Mucosa of descending colon (tissue), 3 donors: ENCODE measurements around the gene FOXRED1. TPM values are rescaled to one million over a fixed set of nuclear protein-coding genes. Genes with fewer than 3 reads are reported as not detected.

ENCODE experiments used
- ATAC-seq: fragments of 200-7000 bp; cut with Tn5 transposase; one replicate; pipeline ENCODE4 v1.9.1; 2020; ENCODE audit warnings: mild to moderate bottlenecking, moderate library complexity
- DNase-seq, 3 donors: peaks; one replicate each; pipeline ENCODE4 v3.0.0-alpha.2; 2020
- H3K36me3 ChIP-seq: fragments of 200-600 bp; one replicate; pipeline ENCODE4 v1.8.0; 2021; ENCODE audit warnings: low read depth, mild to moderate bottlenecking
- H3K4me1 ChIP-seq: fragments of 200-600 bp; one replicate; pipeline ENCODE4 v1.8.0; 2021; ENCODE audit warnings: low read depth, mild to moderate bottlenecking
- H3K4me3 ChIP-seq: fragments of 200-600 bp; one replicate; pipeline ENCODE4 v1.8.0; 2021; ENCODE audit warnings: mild to moderate bottlenecking
- H3K9me3 ChIP-seq: fragments of 200-600 bp; one replicate; pipeline ENCODE4 v1.8.0; 2021; ENCODE audit warnings: mild to moderate bottlenecking
- intact Hi-C, 2 donors: fragments of 100-400 bp; cut with DNase I in 1 of 2; cut with micrococcal nuclease in 1 of 2; formaldehyde crosslinking; loops; one replicate each; pipeline versions ENCODE4 v1.11.0 to v1.11.1; 2022; cut with DNase I, micrococcal nuclease
- total RNA-seq, 3 donors: library from RNA; stranded (reverse); fragmentation: NEBNext Ultra II Directional in 2 of 3; extraction: Animal tissue kit (Norgen Biotek cat#: 25700) in 2 of 3; gene quantifications; one replicate each; pipeline versions ENCODE4 v1.2.1 to v1.2.4, GENCODE V29; 2021 to 2023
- TF ChIP-seq, protein P1 (sequence below): fragments of 200-600 bp; IDR thresholded peaks from one replicate; pipeline ENCODE4 v1.8.0; 2022; ENCODE audit warnings: antibody characterized with exemption, mild to moderate bottlenecking
- donor health status: DM: no; HTN: no; CAD: no; lungs with moderate emphysema.
- donor health status: DM: no; HTN: no; CAD: no.
- donor health status: DM: no; HTN: yes; CAD: no.

Gene FOXRED1
- total RNA-seq, 3 donors from 2014 or later = 24.3 to 36.9 (median 31.4) TPM

DNA sequence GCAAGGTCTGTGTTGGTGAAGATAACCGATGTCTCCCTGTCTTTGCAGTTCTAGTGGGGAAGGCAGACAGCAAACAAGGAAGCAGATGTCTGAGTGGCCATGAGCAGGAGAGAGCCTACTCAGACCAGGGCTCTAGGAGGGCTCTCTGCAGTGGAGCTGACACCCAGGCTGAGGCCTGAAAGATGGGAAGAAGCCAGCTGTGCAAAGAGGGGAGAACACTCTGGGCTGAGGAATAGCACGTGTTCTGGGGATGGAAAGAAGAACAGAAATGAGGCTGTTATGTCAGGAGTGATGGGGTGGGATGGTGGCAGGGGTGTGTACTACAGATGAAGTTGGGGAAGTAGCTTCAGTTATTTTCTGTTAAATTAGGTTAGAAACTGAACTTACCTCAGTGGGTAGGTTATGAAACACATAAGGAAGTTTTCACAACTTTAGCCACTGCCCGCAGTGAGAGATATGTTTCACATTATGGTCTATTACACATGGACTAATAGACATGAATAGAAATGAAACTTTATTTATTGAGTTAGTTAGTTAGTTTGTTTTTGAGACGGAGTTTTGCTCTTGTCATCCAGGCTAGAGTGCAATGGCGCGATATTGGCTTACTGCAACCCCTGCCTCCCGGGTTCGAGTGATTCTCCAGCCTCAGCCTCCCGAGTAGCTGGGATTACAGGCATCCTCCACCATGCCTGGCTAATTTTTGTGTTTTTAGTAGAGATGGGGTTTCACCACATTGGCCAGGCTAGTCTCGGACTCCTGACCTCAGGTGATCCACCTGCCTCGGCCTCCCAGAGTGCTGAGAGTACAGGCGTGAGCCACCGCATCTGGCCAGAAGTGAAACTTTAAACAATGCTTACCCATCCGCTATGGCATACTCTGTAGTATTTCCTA is 42.7 kb downstream of the FOXRED1 start:
- peak in 1 of 3 donors; percentile 46 for DNase-seq
- peak; percentile 4 for ATAC-seq
- TF ChIP-seq, protein P1, sequence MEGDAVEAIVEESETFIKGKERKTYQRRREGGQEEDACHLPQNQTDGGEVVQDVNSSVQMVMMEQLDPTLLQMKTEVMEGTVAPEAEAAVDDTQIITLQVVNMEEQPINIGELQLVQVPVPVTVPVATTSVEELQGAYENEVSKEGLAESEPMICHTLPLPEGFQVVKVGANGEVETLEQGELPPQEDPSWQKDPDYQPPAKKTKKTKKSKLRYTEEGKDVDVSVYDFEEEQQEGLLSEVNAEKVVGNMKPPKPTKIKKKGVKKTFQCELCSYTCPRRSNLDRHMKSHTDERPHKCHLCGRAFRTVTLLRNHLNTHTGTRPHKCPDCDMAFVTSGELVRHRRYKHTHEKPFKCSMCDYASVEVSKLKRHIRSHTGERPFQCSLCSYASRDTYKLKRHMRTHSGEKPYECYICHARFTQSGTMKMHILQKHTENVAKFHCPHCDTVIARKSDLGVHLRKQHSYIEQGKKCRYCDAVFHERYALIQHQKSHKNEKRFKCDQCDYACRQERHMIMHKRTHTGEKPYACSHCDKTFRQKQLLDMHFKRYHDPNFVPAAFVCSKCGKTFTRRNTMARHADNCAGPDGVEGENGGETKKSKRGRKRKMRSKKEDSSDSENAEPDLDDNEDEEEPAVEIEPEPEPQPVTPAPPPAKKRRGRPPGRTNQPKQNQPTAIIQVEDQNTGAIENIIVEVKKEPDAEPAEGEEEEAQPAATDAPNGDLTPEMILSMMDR = no peak
- Histone ChIP-seq H3K36me3 (no peaks in the 10 kb centered on the region), H3K4me1 (peaks cover 19% of the 10 kb centered on the region), H3K9me3 (no peaks in the 10 kb centered on the region), H3K4me3 (no peak overlapping the region)
- intact Hi-C loops = loop anchor here (2.0 to 10.0 kb wide), 2 partner anchors 163 to 169 kb away; no protein-coding TSS in a partner anchor

DNA sequence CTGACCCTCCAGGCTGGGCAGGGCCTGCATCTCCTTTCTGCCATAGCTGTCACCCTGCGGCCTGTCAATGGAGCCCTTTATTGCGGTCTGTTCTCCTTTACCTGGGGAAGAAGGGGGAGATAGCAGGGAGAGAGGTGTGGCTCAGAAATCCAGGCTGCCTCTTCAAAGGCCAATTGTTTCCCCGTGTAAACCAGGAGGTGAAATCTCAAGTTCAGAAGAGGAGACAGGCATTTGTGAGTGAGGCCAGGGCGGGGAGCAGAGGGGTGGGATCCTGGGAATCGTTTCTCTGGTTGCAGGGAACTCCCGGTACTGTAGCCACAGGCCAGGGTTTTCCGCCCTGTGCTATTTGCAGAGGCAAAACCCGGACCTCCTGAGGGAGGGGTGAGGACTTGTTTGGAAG is 44.0 kb downstream of the FOXRED1 start:
- intact Hi-C loops = loop anchor here in 1 of 2 donors (10.0 kb wide), 1 partner anchor 162 kb away; no protein-coding TSS in a partner anchor
- DNase-seq (peak; percentile 30 to 52 (median 39)), ATAC-seq (peak; percentile 71)
- H3K9me3 ChIP-seq = no peaks in the 10 kb centered on the region
- TF ChIP-seq, protein P1 = no peak
- H3K36me3 ChIP-seq = no peaks in the 10 kb centered on the region
- H3K4me1 ChIP-seq = peaks cover 24% of the 10 kb centered on the region
- no peak overlapping the region for H3K4me3 ChIP-seq

DNA sequence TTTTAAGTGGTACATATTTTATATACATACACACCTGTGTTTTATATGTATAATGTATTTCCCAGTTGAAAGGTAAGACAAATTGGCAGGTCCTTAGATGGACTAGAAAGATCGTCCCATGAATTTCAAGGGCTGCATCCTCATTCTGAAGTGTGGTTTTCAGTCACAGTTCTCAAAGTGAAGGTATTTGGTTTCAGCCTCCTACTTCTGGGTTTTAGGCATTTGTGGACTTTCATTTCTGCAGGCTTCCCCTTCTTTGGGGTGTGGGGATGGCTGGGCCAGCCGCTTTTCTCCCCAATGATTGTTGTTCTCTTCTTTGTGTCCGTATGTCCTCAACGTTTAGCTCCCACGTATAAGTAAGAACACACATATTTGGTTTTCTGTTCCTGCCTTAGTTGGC is 44.9 kb downstream of the FOXRED1 start:
- no peak for ATAC-seq
- DNase-seq = peak in 1 of 3 donors; percentile 15
- intact Hi-C loops = loop anchor here in 1 of 2 donors (10.0 kb wide), 1 partner anchor 161 kb away; no protein-coding TSS in a partner anchor
- H3K4me3 ChIP-seq = no peak overlapping the region
- peaks cover 26% of the 10 kb centered on the region for H3K4me1 ChIP-seq
- H3K9me3 ChIP-seq = no peaks in the 10 kb centered on the region
- TF ChIP-seq, protein P1 = no peak
- H3K36me3 ChIP-seq = no peaks in the 10 kb centered on the region

DNA sequence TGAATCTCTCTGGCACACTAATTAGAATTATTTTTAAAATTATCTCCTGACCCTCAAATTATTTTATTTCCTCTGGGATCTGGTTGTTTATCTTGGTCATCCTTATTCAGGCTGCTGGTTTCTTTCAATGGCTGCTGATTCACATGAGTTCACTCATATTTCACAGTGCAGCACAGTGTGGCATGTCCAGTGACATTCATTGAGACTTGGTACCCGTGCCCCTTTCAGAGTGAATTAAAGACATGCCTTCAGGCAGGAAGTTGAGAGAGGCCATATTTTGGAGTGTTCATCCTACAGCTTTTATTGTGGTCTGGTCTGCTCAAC is 48.4 kb downstream of the FOXRED1 start:
- intact Hi-C loops = loop anchor here in 1 of 2 donors (10.0 kb wide), 1 partner anchor 157 kb away; no protein-coding TSS in a partner anchor

DNA sequence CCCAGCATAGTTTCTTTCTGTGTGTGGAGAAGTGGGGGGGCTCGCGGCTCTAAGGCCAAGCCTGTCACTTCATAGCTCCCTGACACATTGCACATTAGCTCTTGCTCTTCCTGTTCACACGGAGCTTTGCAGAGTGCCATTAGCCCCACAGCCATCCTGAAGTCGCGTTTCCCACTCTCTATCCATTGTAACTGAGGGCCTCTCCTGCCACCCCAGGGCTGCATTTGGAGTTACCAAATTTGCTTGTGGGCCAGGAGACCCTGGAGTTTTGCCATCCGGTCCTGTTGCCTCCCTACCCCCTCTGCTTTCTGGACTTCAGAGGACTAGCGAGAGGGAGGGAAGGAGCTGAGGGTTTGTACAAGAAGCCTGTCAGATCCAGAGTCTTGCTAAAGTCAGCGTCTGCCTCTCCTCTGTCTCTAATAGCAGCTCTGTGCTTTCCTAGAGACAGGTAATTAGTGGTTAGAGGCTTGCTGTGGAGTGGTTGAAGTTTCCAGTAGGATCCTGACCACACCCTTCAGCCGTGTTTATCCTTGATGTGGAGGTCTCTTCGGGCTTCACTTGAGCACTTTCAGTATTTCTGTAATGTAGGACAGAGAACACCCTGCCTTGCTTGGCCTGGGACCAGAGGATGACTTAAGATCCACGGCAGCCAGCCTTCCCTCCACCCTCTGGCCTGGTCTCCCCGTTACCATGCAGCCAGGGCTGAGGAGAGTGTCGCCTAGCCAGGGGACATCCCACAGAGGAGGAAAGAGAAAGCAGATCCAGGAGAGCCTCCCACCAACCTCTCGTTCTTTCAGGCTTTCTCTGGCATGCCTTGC is 49.0 kb downstream of the FOXRED1 start:
- H3K4me3 ChIP-seq = no peak overlapping the region
- peaks cover 17% of the 10 kb centered on the region for H3K4me1 ChIP-seq
- ATAC-seq (peak; percentile 63), DNase-seq (peak; percentile 40 to 61 (median 51))
- intact Hi-C loops = loop anchor here in 1 of 2 donors (10.0 kb wide), 1 partner anchor 157 kb away; no protein-coding TSS in a partner anchor
- no peaks in the 10 kb centered on the region for H3K9me3 ChIP-seq
- TF ChIP-seq, protein P1 = no peak
- no peaks in the 10 kb centered on the region for H3K36me3 ChIP-seq

More for the DNA sequence above, 48.4 kb downstream of the FOXRED1 start:
- no peak for ATAC-seq
- H3K4me3 ChIP-seq = no peak overlapping the region
- DNase-seq = no peak
- H3K36me3 ChIP-seq = no peaks in the 10 kb centered on the region
- no peaks in the 10 kb centered on the region for H3K9me3 ChIP-seq
- TF ChIP-seq, protein P1 = no peak
- H3K4me1 ChIP-seq = peaks cover 21% of the 10 kb centered on the region
